Liver (tissue), 9 donors: ENCODE measurements around the gene MRPL37. TPM values are rescaled to one million over a fixed set of nuclear protein-coding genes. Genes with fewer than 3 reads are reported as not detected.

Experiments
- DNase-seq: peaks from one replicate; pipeline ENCODE4 v3.0.0-alpha.2; 2017; ENCODE audit warnings: low spot score
- H3K27ac ChIP-seq, 2 donors: one replicate each; pipeline ENCODE4 v1.7.0; 2013; ENCODE audit warnings: inconsistent platforms in 2 of 2, low read length in 2 of 2, control low read depth in 1 of 2, low read depth in 1 of 2, mild to moderate bottlenecking in 1 of 2
- H3K27me3 ChIP-seq, 4 donors: one replicate each; pipeline versions ENCODE4 v1.6.1 to v1.7.0; 2013; ENCODE audit warnings: low read length in 3 of 4, inconsistent platforms in 1 of 4, mild to moderate bottlenecking in 1 of 4, moderate library complexity in 1 of 4; ENCODE audit not compliant: control insufficient read depth in 4 of 4, insufficient read depth in 4 of 4
- H3K36me3 ChIP-seq, 4 donors: one replicate each; pipeline versions ENCODE4 v1.6.1 to v1.7.0; 2013; ENCODE audit warnings: low read length in 3 of 4, mild to moderate bottlenecking in 3 of 4, low read depth in 1 of 4, moderate library complexity in 1 of 4; ENCODE audit not compliant: control insufficient read depth in 4 of 4, insufficient read depth in 3 of 4
- H3K4me1 ChIP-seq, 4 donors: one replicate each; pipeline versions ENCODE4 v1.6.1 to v1.7.0; 2013; ENCODE audit warnings: low read length in 3 of 4, mild to moderate bottlenecking in 3 of 4, moderate library complexity in 1 of 4; ENCODE audit not compliant: control insufficient read depth in 4 of 4, insufficient read depth in 4 of 4
- H3K4me3 ChIP-seq, 3 donors: one replicate each; pipeline versions ENCODE4 v1.6.1 to v1.7.0; 2013; ENCODE audit warnings: low read length in 3 of 3, control low read depth in 1 of 3, low read depth in 1 of 3, mild to moderate bottlenecking in 1 of 3
- H3K9ac ChIP-seq, 2 donors: one replicate each; pipeline ENCODE4 v1.7.0; 2013; ENCODE audit warnings: low read length in 2 of 2, mild to moderate bottlenecking in 2 of 2, moderate library complexity in 2 of 2, control low read depth in 1 of 2, low read depth in 1 of 2
- H3K9me3 ChIP-seq, 4 donors: one replicate each; pipeline versions ENCODE4 v1.6.1 to v1.7.0; 2013; ENCODE audit warnings: low read length in 3 of 4; ENCODE audit not compliant: control insufficient read depth in 4 of 4
- EGR1 ChIP-seq, 2 donors: IDR thresholded peaks; 2 replicates each; pipeline ENCODE4 v1.6.1; 2016 to 2018; ENCODE audit warnings: antibody characterized with exemption in 2 of 2, low read depth in 2 of 2
- FOXA1 ChIP-seq: IDR thresholded peaks from 2 replicates; pipeline ENCODE4 v1.6.1; 2016; ENCODE audit warnings: antibody characterized with exemption
- FOXA2 ChIP-seq: IDR thresholded peaks from 2 replicates; pipeline ENCODE4 v1.6.1; 2016; ENCODE audit warnings: antibody characterized with exemption
- GABPA ChIP-seq, 2 donors: IDR thresholded peaks in 1 of 2; conservative IDR thresholded peaks in 1 of 2; 2 replicates each; pipeline ENCODE4 v1.6.1; 2016; ENCODE audit warnings: antibody characterized with exemption in 2 of 2, mild to moderate bottlenecking in 1 of 2, moderate library complexity in 1 of 2
- HNF4A ChIP-seq, 2 donors: conservative IDR thresholded peaks; 2 replicates each; pipeline ENCODE4 v1.6.1; 2016; ENCODE audit warnings: antibody characterized with exemption in 2 of 2, mild to moderate bottlenecking in 2 of 2
- HNF4G ChIP-seq: IDR thresholded peaks from 2 replicates; pipeline ENCODE4 v1.6.1; 2016; ENCODE audit warnings: antibody characterized with exemption
- JUND ChIP-seq, 2 donors: IDR thresholded peaks; 2 replicates each; pipeline ENCODE4 v1.6.1; 2016; ENCODE audit warnings: antibody characterized with exemption in 2 of 2
- NR2F2 ChIP-seq: IDR thresholded peaks from 2 replicates; pipeline ENCODE4 v1.6.1; 2016; ENCODE audit warnings: antibody characterized with exemption
- RAD21 ChIP-seq, 2 donors: IDR thresholded peaks; 2 replicates each; pipeline ENCODE4 v1.6.1; 2016; ENCODE audit warnings: antibody characterized with exemption in 2 of 2, mild to moderate bottlenecking in 2 of 2
- RXRA ChIP-seq, 2 donors: IDR thresholded peaks; 2 replicates each; pipeline ENCODE4 v1.6.1; 2017 to 2018; ENCODE audit warnings: antibody characterized with exemption in 2 of 2, mild to moderate bottlenecking in 1 of 2
- SP1 ChIP-seq: IDR thresholded peaks from 2 replicates; pipeline ENCODE4 v1.6.1; 2018; ENCODE audit warnings: antibody characterized with exemption, mild to moderate bottlenecking
- TAF1 ChIP-seq: conservative IDR thresholded peaks from 2 replicates; pipeline ENCODE4 v1.6.1; 2016; ENCODE audit warnings: antibody characterized with exemption, mild to moderate bottlenecking
- YY1 ChIP-seq: IDR thresholded peaks from 2 replicates; pipeline ENCODE4 v1.6.1; 2016; ENCODE audit warnings: antibody characterized with exemption, mild to moderate bottlenecking
- WGBS: extraction: QIAGEN DNeasy Blood & Tissue Kit; methylation state at CpG from one replicate; pipeline ENCODE4 v1.1.7; 2013; 5-methylcytosine and 5-hydroxymethylcytosine counted together
- polyA plus RNA-seq, 2 donors: library from polyadenylated mRNA; stranded (reverse) in 1 of 2; unstranded in 1 of 2; fragments of 200-250 nt in 1 of 2; fragments of >200 nt in 1 of 2; fragmentation: Nextera tagmentation in 1 of 2; extraction: Ambion mirVana in 1 of 2; gene quantifications; one replicate each; pipeline versions ENCODE4 v1.2.1 to v1.2.3, GENCODE V29; 2013 to 2015
- total RNA-seq, 2 donors: library from RNA; depleted of rRNA; stranded (reverse); fragments of >200 nt; gene quantifications; one replicate each; pipeline ENCODE4 v1.2.3, GENCODE V29; 2014
- TF ChIP-seq, protein P1 (sequence below): IDR thresholded peaks from 2 replicates; pipeline ENCODE4 v1.6.1; 2016; ENCODE audit warnings: antibody characterized with exemption
- TF ChIP-seq, protein P2 (sequence below): IDR thresholded peaks from 2 replicates; pipeline ENCODE4 v1.6.1; 2016; ENCODE audit warnings: antibody characterized with exemption
- donor health status: healthy.
- donor health status: healthy.
- donor health status: healthy.
- donor health status: healthy.
- donor health status: healthy.

The MRPL37 gene
- total and polyA plus RNA-seq, 4 donors, result 34.7 to 114 (median 69.2) TPM

DNA sequence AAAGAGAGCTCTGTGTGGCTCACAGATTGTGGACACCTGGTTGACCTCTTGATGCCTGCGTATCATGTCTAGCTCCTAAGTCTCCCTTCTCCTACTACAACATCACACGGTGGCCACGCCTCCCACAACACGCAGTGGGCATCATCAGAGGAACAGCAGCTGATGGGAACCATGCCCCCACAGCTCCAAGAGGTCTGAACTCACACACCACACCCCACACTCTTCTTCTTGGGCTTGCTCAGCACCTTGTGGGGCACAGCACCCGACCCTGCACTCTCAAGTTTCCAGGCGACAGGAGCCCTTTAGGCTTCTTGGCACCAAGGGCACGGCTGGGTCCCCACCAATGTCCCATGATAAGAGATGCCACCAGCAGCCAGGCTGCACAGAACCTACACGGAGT is 28.4 kb upstream of the MRPL37 start:
- H3K4me3 ChIP-seq, result no peak overlapping the region
- no peaks in the 10 kb centered on the region for H3K9me3 ChIP-seq
- H3K27me3 ChIP-seq, result no peaks in the 10 kb centered on the region
- peaks cover 0 to 11% (median 8%) of the 10 kb centered on the region in 4 donors for H3K4me1 ChIP-seq
- 94% methylated on average over 8 of the region's 8 CpGs for WGBS
- no peaks in the 10 kb centered on the region for H3K36me3 ChIP-seq
- no peak overlapping the region for H3K9ac ChIP-seq
- no peak for TF ChIP-seq NR2F2
- TF ChIP-seq HNF4G, result no peak
- no peak for TF ChIP-seq TAF1
- no peak for TF ChIP-seq RAD21 (IDR thresholded peaks at IDR 0.05)
- no peak for TF ChIP-seq FOXA1
- TF ChIP-seq EGR1 (IDR thresholded peaks at IDR 0.05; ENCODE audit: low read depth in 2 of 2), result no peak
- TF ChIP-seq SP1, result no peak
- TF ChIP-seq HNF4A (conservative IDR thresholded peaks at IDR 0.05), result no peak
- no peak for TF ChIP-seq JUND (IDR thresholded peaks at IDR 0.05)
- no peak for TF ChIP-seq YY1
- no peak for TF ChIP-seq FOXA2
- TF ChIP-seq, protein P1, sequence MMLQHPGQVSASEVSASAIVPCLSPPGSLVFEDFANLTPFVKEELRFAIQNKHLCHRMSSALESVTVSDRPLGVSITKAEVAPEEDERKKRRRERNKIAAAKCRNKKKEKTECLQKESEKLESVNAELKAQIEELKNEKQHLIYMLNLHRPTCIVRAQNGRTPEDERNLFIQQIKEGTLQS, result no peak
- TF ChIP-seq, protein P2, sequence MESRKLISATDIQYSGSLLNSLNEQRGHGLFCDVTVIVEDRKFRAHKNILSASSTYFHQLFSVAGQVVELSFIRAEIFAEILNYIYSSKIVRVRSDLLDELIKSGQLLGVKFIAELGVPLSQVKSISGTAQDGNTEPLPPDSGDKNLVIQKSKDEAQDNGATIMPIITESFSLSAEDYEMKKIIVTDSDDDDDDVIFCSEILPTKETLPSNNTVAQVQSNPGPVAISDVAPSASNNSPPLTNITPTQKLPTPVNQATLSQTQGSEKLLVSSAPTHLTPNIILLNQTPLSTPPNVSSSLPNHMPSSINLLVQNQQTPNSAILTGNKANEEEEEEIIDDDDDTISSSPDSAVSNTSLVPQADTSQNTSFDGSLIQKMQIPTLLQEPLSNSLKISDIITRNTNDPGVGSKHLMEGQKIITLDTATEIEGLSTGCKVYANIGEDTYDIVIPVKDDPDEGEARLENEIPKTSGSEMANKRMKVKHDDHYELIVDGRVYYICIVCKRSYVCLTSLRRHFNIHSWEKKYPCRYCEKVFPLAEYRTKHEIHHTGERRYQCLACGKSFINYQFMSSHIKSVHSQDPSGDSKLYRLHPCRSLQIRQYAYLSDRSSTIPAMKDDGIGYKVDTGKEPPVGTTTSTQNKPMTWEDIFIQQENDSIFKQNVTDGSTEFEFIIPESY, result no peak
- TF ChIP-seq GABPA (IDR thresholded peaks at IDR 0.05 in 1 of 2, conservative IDR thresholded peaks at IDR 0.05 in 1 of 2), result no peak
- no peak overlapping the region for H3K27ac ChIP-seq
- DNase-seq, result no peak

DNA sequence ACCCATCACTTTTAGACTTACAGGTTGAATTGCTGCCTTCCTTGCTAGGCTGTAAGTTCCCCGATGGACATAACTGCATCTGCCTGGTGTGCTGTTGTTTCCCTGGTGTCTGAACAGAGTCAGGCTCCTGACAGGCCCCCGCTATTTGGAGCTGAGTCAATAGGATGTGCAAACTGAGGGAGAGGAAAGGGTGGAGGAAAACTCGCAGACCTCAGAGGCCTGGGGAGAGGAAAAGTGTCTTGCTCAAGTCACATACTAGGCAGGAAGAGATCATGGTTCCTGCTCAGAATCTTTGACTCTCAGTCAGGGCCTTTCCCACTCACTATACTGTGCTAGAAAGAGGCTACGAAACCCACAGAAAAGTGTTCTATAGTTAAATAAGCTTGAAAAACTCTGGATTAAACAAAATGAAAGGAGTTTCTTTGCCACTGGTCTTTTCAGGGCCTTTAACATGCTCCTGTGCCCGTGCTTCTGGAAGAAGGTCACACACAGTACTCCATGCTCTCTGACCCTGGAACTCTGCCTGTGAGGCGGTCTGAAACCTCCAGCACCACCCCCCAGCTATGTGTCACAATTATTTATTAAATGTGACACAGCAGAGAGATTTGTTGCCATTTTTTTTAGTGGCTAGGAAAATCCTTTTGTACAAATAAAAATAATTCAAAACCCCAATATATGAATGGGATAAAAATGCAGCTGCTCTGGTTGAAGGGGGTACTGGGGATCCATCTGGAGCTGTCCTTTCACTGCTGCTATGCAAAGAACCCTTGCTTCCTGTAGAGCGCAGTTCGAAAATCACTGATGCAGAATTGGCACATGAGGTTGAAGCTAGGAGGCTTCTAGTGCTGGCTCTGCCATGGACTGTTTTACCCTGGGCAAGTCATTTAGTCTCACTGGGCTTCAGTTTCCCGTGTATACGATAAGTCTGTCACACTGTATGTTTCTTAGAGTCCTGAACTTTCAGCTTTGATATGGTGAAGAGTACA is 27.1 kb upstream of the MRPL37 start:
- H3K9me3 ChIP-seq, result no peaks in the 10 kb centered on the region
- H3K27ac ChIP-seq, result peak overlapping the region; percentile 37 to 53
- peaks cover 0 to 11% (median 8%) of the 10 kb centered on the region in 4 donors for H3K4me1 ChIP-seq
- TF ChIP-seq, protein P2, result no peak
- TF ChIP-seq HNF4A (conservative IDR thresholded peaks at IDR 0.05) (peak; percentile 33 to 57), EGR1 (IDR thresholded peaks at IDR 0.05; ENCODE audit: low read depth in 2 of 2) (no peak), TAF1 (no peak), NR2F2 (peak; percentile 79), FOXA1 (no peak), SP1 (peak; percentile 23), JUND (IDR thresholded peaks at IDR 0.05) (peak in 1 of 2 donors; percentile 30), RXRA (IDR thresholded peaks at IDR 0.05) (peak; percentile 29 to 62)
- no peaks in the 10 kb centered on the region for H3K27me3 ChIP-seq
- no peaks in the 10 kb centered on the region for H3K36me3 ChIP-seq
- H3K4me3 ChIP-seq, result no peak overlapping the region
- H3K9ac ChIP-seq, result no peak overlapping the region
- WGBS, result 65% methylated on average over 10 of the region's 10 CpGs
- DNase-seq, result no peak
